ENCODE measurements around the gene DHX57.

GRCh38 chr2:38912619-38913018 lies 36.9 kb upstream of the DHX57 start:
- TF ChIP-seq CTCF (IDR thresholded peaks at IDR 0.05) = no peak
- no peak for TF ChIP-seq ZFX (IDR thresholded peaks at IDR 0.05; ENCODE audit: borderline replicate concordance)
